Central memory CD8-positive, alpha-beta T cell (primary cell): Measurements from ENCODE around the gene IMP3.
"Not testable (repeated sequence)": the region's sequence is repeated elsewhere in the genome, so short reads cannot be mapped to it uniquely, and the experiment has no call there.

Source experiments
- ATAC-seq: fragments of 150-1000 bp; cut with Tn5 transposase; replicated peaks from 2 replicates; pipeline ENCODE4 v1.10.0; 2022; ENCODE audit warnings: mild to moderate bottlenecking, moderate FRiP score, moderate number of reproducible peaks; ENCODE audit not compliant: poor library complexity, severe bottlenecking; ENCODE audit errors: extremely low read depth
- DNase-seq, 2 donors: peaks; one replicate each; pipeline ENCODE4 v3.0.0; 2021; ENCODE audit warnings: low spot score in 2 of 2
- H3K27ac Mint-ChIP-seq: one replicate; pipeline ENCODE4 v1.8.0; 2022; ENCODE audit warnings: low read depth, mild to moderate bottlenecking, moderate library complexity, mixed read lengths
- H3K27me3 Mint-ChIP-seq: one replicate; pipeline ENCODE4 v1.8.0; 2022; ENCODE audit warnings: mixed read lengths
- H3K36me3 Mint-ChIP-seq: one replicate; pipeline ENCODE4 v1.8.0; 2022; ENCODE audit warnings: mild to moderate bottlenecking, moderate library complexity, mixed read lengths; ENCODE audit not compliant: insufficient read depth
- H3K4me1 Mint-ChIP-seq: one replicate; pipeline ENCODE4 v1.8.0; 2022; ENCODE audit warnings: mixed read lengths
- H3K4me3 Mint-ChIP-seq: one replicate; pipeline ENCODE4 v1.8.0; 2022; ENCODE audit warnings: mild to moderate bottlenecking, moderate library complexity, mixed read lengths
- H3K9me3 Mint-ChIP-seq: one replicate; pipeline ENCODE4 v1.8.0; 2022; ENCODE audit warnings: mixed read lengths

The IMP3 gene, protein sequence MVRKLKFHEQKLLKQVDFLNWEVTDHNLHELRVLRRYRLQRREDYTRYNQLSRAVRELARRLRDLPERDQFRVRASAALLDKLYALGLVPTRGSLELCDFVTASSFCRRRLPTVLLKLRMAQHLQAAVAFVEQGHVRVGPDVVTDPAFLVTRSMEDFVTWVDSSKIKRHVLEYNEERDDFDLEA

DNA sequence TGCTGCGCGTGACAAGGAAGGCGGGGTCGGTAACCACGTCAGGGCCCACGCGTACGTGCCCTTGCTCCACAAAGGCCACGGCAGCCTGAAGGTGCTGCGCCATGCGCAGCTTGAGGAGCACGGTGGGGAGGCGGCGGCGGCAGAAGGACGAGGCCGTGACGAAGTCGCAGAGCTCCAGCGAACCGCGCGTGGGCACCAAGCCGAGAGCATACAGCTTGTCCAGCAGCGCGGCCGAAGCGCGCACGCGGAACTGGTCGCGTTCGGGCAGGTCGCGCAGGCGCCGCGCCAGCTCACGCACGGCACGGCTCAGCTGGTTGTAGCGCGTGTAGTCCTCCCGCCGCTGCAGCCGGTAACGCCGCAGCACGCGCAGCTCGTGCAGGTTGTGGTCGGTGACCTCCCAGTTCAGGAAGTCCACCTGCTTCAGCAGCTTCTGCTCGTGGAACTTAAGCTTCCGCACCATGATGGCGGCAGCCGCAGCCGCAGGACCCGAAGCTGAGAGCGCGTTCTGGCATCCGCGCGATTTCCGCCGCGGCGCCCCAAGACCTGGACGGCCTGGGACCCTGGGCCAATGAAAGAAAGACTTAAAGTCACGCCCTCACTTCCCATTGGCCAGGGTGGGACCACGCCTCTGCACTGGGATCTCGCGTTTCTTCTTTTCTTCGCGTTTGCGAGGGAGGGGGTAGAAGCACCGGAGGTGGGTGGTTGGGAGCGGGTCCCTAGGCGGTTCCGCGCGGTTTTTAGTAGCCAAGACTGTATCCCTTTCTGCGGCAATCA, at the start of gene IMP3:
Gene IMP3 (minus strand): TSS at position 516 of the 774 bp plus-strand sequence. CDS start 56 bp downstream, at position 460.
- Mint-ChIP-seq H3K27me3 (no peaks in the 10 kb centered on the region), H3K9me3 (no peaks in the 10 kb centered on the region), H3K4me3 (peak within 1 kb of the TSS; percentile 88), H3K27ac (peak within 1 kb of the TSS; percentile 85), H3K36me3 (peaks cover 17% of the 10 kb centered on the region), H3K4me1 (peaks cover 39% of the 10 kb centered on the region)
- DNase-seq (peak; percentile 79 to 91), ATAC-seq (peak; percentile 95)

DNA sequence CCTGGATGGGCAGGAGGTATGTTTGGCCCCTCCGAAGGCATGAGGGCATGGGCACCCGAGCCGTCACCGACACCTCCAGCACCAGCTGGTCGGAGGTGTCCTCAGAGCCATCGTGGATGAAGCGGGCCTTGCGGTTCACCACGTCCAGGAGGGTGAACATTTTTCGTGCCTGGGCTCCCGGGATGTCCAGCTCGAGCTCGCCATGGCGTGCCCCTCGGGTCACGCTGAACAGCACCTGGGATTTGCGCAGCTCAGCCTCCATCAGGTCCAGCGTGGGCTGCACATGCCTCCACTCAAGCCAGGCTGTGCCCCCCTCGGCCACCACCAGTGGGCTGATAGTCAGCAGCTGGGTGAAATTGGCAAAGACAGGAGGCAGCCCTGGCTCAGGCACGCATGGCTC, 49.4 kb upstream of the IMP3 start:
- H3K36me3 Mint-ChIP-seq, DNase-seq, H3K27ac Mint-ChIP-seq, ATAC-seq, H3K9me3 Mint-ChIP-seq, H3K4me3 Mint-ChIP-seq, H3K4me1 Mint-ChIP-seq: not testable (repeated sequence)
- H3K27me3 Mint-ChIP-seq = peaks cover 16% of the 10 kb centered on the region

DNA sequence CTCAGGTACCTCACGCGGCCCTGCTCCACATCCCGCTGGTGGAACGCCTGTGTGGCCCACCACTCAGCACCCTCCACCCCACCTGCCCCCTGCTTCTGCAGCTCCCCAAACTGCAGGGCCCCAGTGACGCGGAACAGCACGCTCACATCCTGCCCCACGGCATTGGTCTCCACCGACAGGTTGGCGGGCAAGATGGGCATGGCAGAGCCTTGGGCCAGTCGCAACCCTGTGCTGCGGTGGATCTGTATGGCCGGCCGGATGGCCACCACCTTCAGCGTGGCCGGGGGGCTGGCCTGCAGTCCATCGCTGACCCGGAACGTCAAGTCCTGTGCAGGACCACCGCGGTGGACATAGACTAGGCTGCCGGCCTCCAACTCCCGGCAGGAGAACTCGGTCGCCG, 48.8 kb upstream of the IMP3 start:
- H3K36me3 Mint-ChIP-seq = no peaks in the 10 kb centered on the region
- no peak overlapping the region for H3K27ac Mint-ChIP-seq
- H3K9me3 Mint-ChIP-seq = no peaks in the 10 kb centered on the region
- peaks cover 11% of the 10 kb centered on the region for H3K27me3 Mint-ChIP-seq
- H3K4me3 Mint-ChIP-seq = no peak overlapping the region
- DNase-seq = no peak
- no peak for ATAC-seq
- H3K4me1 Mint-ChIP-seq = peaks cover 6% of the 10 kb centered on the region

DNA sequence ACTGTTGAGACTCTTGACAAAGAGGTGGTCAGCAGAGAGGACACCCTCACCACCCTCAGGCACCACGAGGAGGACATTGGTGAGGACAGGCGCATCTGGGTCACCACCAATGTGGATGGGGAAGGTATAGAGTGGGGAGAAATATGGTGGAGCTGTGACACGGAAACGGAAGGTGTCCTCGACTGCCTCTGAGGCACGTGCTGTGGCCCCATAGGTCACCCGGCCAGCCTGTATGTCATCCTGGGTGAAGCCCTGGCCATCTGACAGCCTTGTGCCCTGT, 48.2 kb upstream of the IMP3 start:
- H3K9me3 Mint-ChIP-seq = no peaks in the 10 kb centered on the region
- no peak for DNase-seq
- H3K4me3 Mint-ChIP-seq = no peak overlapping the region
- no peaks in the 10 kb centered on the region for H3K36me3 Mint-ChIP-seq
- no peak for ATAC-seq
- H3K27ac Mint-ChIP-seq = no peak overlapping the region
- H3K27me3 Mint-ChIP-seq = peaks cover 11% of the 10 kb centered on the region
- peaks cover 6% of the 10 kb centered on the region for H3K4me1 Mint-ChIP-seq

DNA sequence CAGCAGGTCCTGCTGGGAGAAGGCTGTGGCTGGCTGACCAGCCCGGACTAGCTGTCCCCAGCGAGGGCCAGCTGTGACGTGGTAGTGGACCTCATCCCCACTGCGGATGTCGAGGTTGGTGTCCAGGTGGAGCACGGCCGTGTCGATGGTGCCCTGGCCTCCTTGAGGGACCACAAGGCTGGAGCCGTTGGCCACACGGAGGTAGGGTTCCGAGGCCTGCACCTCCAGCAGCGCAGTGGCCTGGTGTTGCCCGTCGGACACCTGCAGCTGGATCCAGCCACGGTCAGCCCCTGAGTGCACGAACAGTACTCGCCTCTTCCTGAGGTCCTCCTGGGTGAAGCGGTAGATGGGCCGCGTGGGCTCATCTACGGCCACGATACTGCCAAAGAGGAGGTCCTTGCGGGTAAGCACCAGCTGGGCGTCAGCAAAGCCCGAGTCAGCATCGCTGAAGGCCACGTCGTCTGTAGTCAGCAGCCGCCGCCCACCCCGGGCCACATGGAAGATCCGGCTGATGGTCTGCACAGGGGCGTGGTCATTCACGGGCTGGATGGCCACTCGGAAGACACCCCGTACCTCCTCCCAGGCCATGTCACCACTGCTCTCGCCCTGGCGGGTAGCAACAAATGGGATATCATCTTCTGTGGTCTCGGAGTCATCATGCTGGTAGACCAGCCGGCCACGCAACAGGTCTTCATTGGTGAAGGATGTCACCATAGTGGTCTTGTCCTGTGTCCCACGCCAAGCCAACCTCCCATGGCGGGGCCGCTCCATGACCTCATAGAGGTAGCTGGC, 47.7 kb upstream of the IMP3 start:
- H3K9me3 Mint-ChIP-seq = no peaks in the 10 kb centered on the region
- H3K4me3 Mint-ChIP-seq = no peak overlapping the region
- H3K27me3 Mint-ChIP-seq = peaks cover 8% of the 10 kb centered on the region
- no peaks in the 10 kb centered on the region for H3K36me3 Mint-ChIP-seq
- no peak for ATAC-seq
- no peak for DNase-seq
- peaks cover 6% of the 10 kb centered on the region for H3K4me1 Mint-ChIP-seq
- H3K27ac Mint-ChIP-seq = no peak overlapping the region

DNA sequence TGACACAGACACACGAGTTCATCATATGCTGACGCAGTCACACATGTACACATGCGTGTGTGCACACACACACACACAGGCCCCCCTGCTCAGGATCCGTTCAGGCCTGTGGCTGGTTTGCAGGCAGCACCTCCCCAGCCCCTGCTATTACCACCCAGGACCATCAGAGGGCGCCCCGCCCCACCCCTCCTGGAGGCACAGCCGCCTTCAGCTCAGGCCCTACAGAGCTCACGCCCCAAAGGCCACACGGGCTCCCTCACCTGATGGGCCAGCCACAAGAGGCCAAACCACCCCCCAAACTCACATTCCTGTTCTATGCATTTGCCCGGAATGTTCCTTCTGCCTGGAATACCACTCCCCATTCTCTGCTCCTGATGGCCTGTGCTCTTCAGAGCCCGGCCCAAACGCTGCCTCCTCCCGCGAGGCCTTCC, 46.2 kb upstream of the IMP3 start:
- H3K9me3 Mint-ChIP-seq, H3K4me3 Mint-ChIP-seq, H3K27me3 Mint-ChIP-seq, H3K4me1 Mint-ChIP-seq, H3K36me3 Mint-ChIP-seq, H3K27ac Mint-ChIP-seq: not testable (repeated sequence)
- ATAC-seq = peak; percentile 65
- peak; percentile 59 to 66 for DNase-seq

DNA sequence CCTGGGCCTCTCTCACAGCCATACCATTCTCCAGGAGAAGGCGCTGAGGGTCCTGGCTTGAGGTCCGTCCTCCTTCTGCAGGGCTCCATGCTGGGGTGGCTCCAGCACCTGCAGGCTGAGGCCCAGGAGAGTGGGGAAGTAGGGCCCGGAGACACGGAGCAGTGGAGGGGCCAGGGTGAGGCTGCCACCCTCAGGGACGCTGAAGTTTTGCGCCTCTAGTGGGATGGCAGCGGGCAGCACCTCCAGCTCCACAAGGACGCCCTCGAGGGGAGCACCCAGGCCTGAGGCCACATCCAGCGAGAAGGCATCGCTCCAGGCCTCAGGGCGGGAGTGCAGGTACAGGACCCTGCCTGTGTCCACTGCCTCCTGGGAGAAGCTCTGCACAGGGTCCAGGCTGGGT, 45.2 kb upstream of the IMP3 start:
- Mint-ChIP-seq H3K9me3 (no peaks in the 10 kb centered on the region), H3K4me1 (no peaks in the 10 kb centered on the region), H3K4me3 (no peak overlapping the region), H3K27ac (no peak overlapping the region), H3K36me3 (no peaks in the 10 kb centered on the region), H3K27me3 (no peaks in the 10 kb centered on the region)
- ATAC-seq (no peak), DNase-seq (no peak)

DNA sequence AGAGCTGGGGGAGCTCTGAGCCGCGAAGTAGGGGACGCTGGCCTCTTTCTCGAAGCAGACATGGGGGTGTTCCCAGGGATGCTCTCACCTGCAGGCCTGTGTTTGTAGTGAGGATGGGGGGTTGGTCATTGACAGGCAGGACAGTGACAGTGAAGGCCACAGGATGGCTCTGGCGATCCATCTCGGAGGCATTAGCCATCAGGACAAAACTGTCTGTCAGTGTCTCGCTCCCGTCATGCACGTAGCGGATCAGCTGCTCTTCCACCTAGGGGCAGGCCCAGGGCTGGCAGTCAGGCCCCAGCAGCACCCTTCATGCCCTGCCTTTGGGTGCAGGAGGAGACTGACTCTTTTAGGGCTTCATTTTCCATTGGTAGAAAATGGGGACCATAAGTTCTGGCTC, 44.6 kb upstream of the IMP3 start:
- ATAC-seq = no peak
- Mint-ChIP-seq H3K9me3 (no peaks in the 10 kb centered on the region), H3K4me3 (no peak overlapping the region), H3K36me3 (no peaks in the 10 kb centered on the region), H3K27ac (no peak overlapping the region), H3K27me3 (no peaks in the 10 kb centered on the region), H3K4me1 (no peaks in the 10 kb centered on the region)
- no peak for DNase-seq

DNA sequence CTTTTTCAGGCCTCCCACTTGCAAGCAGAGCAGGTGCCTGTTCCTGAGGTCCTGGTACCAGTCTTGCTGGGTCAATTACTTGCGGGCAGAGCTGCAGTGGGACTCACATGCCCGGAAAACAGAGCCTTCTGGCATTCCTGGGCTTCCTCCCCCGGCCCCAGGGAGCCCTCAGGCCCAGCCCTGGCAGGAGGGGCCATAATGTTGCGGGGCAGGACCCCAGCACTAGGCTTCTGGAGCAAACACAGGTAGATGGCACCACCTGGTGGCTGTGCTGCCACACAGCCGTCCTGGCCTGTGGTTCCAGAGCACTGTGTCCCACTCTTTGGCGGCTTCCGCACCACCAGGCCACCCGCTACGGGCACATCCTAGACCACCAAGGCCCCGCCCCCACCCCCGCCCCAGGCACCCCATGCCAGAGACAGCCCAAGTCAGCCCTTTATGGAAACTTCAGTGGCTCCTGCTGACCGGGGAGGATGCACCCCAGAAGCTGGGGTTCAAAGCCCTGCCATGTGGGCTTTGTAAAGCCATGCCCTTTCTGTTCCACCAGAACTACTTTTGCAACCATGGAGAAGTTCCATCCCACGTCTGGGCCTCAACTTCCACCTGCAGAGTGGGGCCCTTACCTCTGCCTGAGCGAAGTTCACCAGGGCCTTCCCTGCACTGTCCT, 43.8 kb upstream of the IMP3 start:
- peak; percentile 36 to 54 for DNase-seq

DNA sequence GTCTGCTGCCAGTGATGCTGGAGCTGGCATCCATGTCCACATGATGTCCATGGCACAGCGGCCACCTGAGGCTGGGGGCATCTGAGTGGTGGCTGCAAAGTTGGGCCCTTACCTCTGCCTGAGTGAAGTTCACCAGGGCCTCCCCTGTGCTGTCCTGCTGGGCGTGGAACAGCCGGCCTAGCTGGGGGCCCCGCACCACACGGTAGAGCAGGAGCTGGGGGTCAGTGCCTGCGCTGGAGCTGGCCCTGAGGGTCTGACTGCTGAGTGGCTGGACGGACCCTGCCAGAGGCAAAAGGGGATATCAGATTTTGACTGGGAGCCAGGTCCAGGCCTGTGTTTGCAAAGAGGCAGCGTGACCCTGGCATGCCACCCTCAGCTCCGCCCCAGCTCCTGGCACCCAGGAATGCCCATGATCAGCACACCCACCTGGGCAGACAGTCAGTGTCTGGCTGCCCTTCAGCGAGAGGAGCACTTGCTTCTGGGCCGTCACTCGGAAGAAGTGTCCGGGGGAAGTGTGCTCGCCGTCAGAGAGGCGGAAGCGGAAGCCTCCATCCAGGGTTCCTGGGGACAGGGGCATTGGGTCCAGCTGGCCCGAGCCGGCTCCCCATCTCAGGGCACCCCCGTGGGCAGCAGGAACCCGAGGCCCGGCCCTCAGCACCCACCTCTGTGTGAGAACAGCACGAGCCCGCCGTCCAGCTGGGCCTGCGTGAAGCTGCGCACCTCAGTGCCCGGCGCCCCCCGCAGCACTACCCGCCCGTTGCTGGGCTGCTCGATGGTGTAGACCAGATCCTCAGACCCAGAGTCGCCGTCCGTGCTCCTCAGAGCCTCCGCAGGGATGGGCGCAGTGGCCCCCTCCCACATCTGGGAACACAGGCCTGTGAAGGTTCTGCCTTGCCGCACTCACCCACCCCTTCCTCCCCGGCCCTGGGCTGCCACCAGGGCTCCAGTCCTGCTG, 42.4 kb upstream of the IMP3 start:
- Mint-ChIP-seq H3K4me3 (no peak overlapping the region), H3K9me3 (no peaks in the 10 kb centered on the region), H3K4me1 (no peaks in the 10 kb centered on the region), H3K36me3 (no peaks in the 10 kb centered on the region), H3K27me3 (no peaks in the 10 kb centered on the region), H3K27ac (no peak overlapping the region)
- DNase-seq (no peak), ATAC-seq (no peak)

More for the DNA sequence above, 43.8 kb upstream of the IMP3 start:
- peak; percentile 57 for ATAC-seq
- not testable (repeated sequence) for H3K4me3 Mint-ChIP-seq, H3K36me3 Mint-ChIP-seq, H3K27me3 Mint-ChIP-seq, H3K9me3 Mint-ChIP-seq, H3K27ac Mint-ChIP-seq, H3K4me1 Mint-ChIP-seq

DNA sequence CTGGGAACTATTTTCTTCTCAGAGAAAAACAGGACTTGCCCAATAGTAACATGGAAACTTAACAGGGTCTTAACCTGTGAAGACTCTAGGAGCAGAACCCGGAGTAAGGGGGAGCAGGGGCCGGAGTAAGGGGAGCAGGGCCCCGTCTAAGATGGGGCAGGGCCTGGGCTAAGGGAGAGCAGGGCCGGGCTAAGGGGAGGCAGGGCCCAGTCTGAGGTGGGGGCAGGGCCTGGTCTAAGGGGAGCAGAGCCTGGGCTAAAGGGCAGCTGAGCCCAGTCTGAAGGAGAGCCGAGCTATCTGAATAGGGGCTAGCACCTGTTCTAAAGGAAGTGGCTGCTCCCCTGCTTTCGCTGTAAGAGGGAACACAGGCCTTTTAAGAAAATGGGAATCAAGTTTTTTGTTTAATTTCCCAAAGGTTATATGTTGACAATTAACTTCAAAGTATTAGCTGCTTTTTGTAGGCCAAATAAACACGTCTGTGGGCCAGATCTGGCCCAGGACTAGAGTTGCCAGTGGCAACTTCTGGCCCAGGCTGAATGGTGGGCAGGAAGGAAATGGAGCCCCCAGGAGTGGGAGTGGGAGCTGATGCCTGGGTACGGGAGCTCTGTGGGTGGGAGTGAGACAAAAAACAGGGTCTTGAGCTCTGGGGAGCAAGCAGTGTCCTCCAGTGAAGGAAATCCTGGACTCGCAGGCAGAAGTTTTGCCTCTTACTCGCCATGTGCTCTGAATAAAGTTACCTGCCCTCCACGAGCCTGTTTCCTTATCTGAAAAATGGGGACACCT, 40.2 kb upstream of the IMP3 start:
- no peaks in the 10 kb centered on the region for H3K27me3 Mint-ChIP-seq
- no peaks in the 10 kb centered on the region for H3K9me3 Mint-ChIP-seq
- no peaks in the 10 kb centered on the region for H3K36me3 Mint-ChIP-seq
- ATAC-seq = no peak
- no peak overlapping the region for H3K27ac Mint-ChIP-seq
- DNase-seq = no peak
- H3K4me1 Mint-ChIP-seq = no peaks in the 10 kb centered on the region
- no peak overlapping the region for H3K4me3 Mint-ChIP-seq
